Measurements from ENCODE around the gene KDM6A. TPM values are rescaled to one million over a fixed set of nuclear protein-coding genes. Genes with fewer than 3 reads are reported as not detected.
"Not testable (repeated sequence)": the region's sequence is repeated elsewhere in the genome, so short reads cannot be mapped to it uniquely, and the experiment has no call there.

KDM6A gene
- total RNA-seq, 2 donors from 2014 or later, result 53.9 to 60.7 TPM

DNA sequence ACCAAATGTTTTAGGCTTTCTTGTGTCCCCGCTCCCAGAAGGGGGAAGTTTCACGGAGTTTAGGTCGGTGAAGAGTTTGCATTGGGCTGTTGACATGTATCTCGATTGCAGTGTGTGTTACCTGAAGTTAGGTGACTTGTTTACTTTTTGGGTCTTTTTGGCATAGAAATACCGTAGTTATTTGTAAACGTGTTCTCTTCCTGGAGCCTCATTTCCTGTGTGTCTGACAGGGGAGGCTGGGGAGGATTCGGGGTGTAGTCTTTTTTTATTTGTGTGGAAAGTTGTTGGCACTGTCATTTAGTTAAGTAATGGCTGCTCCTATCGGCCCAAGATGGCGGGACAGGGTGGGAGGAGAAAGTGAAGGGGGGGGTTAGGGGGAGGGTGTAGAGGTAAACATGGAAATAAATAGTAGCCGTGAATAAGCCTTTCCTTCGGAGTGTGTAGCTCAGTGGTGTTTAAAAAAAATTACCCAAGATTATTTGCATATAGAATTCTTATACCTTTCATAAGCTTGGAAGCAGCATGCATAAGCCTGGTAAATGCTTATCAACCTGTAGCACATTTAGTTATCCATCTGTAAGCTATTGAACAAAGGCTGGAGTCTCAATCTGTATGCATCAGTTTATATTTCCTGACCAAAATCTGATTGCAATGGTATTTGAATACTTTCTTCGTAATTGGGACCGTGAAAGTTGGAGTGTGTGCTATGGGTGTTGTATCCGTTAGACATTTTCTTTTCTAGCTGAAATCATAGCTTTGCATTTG lies 1.6 kb downstream of the KDM6A start:
- no peaks in the 10 kb centered on the region for H3K36me3 Mint-ChIP-seq (ENCODE audit: low read depth)
- no peak for ATAC-seq
- peak overlapping the region; percentile 81 for H3K27ac Mint-ChIP-seq
- no peaks in the 10 kb centered on the region for H3K9me3 ChIP-seq (ENCODE audit: control insufficient read depth, low read length, poor library complexity, severe bottlenecking)
- H3K27me3 Mint-ChIP-seq, result no peaks in the 10 kb centered on the region
- peak in 1 of 3 donors; percentile 14 for DNase-seq
- peaks cover 11% of the 10 kb centered on the region for H3K4me1 Mint-ChIP-seq
- H3K4me3 Mint-ChIP-seq, result peak overlapping the region; percentile 91

DNA sequence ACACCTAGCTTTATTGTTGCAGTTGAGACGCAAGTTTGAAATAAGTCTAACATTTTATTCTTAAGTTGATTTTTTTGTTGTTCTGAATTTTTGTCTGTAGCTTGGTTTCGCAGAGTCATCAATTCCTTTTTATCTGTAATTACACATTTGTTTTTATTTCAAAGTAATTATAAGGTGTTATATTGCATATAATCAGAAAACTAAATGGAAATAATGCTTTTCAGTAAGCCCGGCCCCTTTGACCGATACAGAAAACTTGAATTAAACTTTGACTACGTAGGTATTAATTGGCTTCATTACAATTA lies 2.1 kb downstream of the KDM6A start:
- Mint-ChIP-seq H3K4me3 (peak overlapping the region; percentile 91), H3K36me3 (ENCODE audit: low read depth) (no peaks in the 10 kb centered on the region), H3K4me1 (peaks cover 11% of the 10 kb centered on the region), H3K27me3 (no peaks in the 10 kb centered on the region), H3K27ac (peak overlapping the region; percentile 81)
- DNase-seq (no peak), ATAC-seq (no peak)
- H3K9me3 ChIP-seq (ENCODE audit: control insufficient read depth, low read length, poor library complexity, severe bottlenecking), result no peaks in the 10 kb centered on the region

DNA sequence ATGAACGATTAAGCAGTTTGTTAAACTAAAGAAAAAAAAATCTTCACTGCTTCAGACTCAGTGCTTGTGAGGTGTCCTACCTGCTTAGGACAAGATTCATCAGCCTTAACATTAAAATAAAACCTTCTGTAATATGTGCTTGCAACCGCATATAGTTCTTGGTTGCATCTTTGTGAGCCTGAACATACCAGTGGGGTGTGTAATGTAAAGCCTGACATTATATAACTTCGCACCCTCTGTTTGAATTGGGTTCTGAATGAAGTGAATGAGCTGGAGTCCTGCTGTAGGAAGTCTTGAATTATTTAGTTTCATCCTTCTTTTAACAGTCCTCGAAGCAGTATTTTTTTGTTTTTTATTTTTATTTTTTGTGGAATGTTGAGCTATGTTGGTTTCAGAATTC lies 3.1 kb downstream of the KDM6A start:
- Mint-ChIP-seq H3K36me3 (ENCODE audit: low read depth) (no peaks in the 10 kb centered on the region), H3K27ac (peak overlapping the region; percentile 29), H3K4me1 (peaks cover 11% of the 10 kb centered on the region), H3K4me3 (peak overlapping the region; percentile 91), H3K27me3 (no peaks in the 10 kb centered on the region)
- H3K9me3 ChIP-seq (ENCODE audit: control insufficient read depth, low read length, poor library complexity, severe bottlenecking), result no peaks in the 10 kb centered on the region
- no peak for DNase-seq
- no peak for ATAC-seq

DNA sequence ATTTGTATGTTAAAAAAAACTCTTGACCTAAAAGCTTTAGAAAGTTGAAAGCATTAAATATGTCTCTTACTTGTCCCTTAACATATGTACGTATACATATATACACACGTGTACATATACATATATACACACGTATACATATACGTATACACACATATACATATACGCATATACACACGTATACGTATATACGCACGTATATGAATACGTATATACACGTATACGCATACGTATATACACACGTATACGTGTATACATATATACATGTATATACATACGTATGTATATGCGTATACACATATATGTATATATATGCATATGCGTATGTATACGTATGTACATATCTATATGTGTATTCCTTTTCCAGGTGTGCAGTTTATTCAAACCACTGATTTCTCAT lies 3.8 kb downstream of the KDM6A start:
- H3K4me3 Mint-ChIP-seq, result no peak overlapping the region
- peak overlapping the region; percentile 29 for H3K27ac Mint-ChIP-seq
- DNase-seq (no peak), ATAC-seq (no peak)
- peaks cover 8% of the 10 kb centered on the region for H3K4me1 Mint-ChIP-seq
- no peaks in the 10 kb centered on the region for H3K9me3 ChIP-seq (ENCODE audit: control insufficient read depth, low read length, poor library complexity, severe bottlenecking)
- no peaks in the 10 kb centered on the region for H3K27me3 Mint-ChIP-seq
- H3K36me3 Mint-ChIP-seq (ENCODE audit: low read depth), result no peaks in the 10 kb centered on the region

DNA sequence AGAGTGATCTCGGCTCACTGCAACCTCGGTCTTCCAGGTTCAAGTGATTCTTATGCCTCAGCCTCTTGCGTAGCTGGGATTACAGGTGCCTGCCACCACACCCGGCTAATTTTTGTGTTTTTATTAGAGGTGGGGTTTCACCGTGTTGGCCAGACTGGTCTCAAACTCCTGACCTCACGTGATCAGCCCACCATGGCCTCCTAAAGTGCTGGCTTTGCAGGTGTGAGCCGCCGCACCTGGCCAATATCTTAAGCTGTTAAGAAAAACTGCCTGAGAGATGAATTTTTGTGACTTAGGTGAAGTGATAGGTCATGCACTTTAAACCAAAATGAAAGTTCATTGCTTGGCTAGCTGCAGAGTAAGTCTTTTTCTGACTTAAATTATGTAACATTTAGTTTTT lies 5.8 kb downstream of the KDM6A start:
- Mint-ChIP-seq H3K27me3 (no peaks in the 10 kb centered on the region), H3K4me3 (no peak overlapping the region), H3K4me1 (peaks cover 8% of the 10 kb centered on the region), H3K27ac (no peak overlapping the region), H3K36me3 (ENCODE audit: low read depth) (no peaks in the 10 kb centered on the region)
- ATAC-seq (no peak), DNase-seq (no peak)
- no peaks in the 10 kb centered on the region for H3K9me3 ChIP-seq (ENCODE audit: control insufficient read depth, low read length, poor library complexity, severe bottlenecking)

DNA sequence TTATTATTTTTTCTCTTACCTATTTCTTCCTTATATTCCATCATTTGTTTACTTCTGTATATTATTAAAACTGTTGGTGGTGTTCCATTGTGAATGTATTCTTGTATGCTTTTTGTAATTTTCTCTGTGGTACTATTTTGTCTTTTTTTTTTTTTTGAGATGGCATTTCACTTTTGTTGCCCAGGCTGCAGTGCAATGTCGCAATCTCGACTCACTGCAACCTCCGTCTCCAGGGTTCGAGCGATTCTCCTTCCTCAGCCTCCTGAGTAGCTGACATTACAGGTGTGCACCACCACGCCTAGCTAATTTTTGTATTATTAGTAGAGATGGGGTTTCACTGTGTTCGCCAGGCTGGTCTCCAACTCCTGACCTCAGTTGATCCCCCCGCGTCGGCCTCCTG lies 8.6 kb downstream of the KDM6A start:
- Mint-ChIP-seq H3K4me1 (peaks cover 14% of the 10 kb centered on the region), H3K36me3 (ENCODE audit: low read depth) (no peaks in the 10 kb centered on the region), H3K4me3 (no peak overlapping the region), H3K27ac (no peak overlapping the region), H3K27me3 (no peaks in the 10 kb centered on the region)
- H3K9me3 ChIP-seq (ENCODE audit: control insufficient read depth, low read length, poor library complexity, severe bottlenecking), result no peaks in the 10 kb centered on the region
- ATAC-seq (no peak), DNase-seq (no peak)

DNA sequence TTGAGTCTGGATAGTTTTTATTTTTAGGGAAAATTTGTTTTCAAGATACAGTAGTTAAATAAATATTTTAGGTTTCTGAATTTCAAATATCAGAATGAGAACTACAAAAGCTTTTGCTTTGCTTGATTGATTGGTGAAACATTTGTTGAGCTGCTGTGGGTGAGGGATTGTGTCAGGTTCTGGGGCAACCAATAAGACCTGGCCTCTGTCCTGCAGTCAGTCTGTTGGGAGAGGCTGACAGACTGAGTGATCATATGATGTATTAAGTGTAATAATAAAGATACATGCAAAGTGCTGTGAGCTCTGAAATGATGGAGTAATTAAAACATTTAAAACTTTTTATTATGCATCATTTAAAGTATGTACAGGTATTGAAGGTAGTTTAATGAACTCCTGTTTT lies 9.6 kb downstream of the KDM6A start:
- DNase-seq, result no peak
- peaks cover 17% of the 10 kb centered on the region for H3K4me1 Mint-ChIP-seq
- no peak overlapping the region for H3K4me3 Mint-ChIP-seq
- no peak for ATAC-seq
- H3K27ac Mint-ChIP-seq, result no peak overlapping the region
- H3K36me3 Mint-ChIP-seq (ENCODE audit: low read depth), result no peaks in the 10 kb centered on the region
- H3K27me3 Mint-ChIP-seq, result no peaks in the 10 kb centered on the region
- no peaks in the 10 kb centered on the region for H3K9me3 ChIP-seq (ENCODE audit: control insufficient read depth, low read length, poor library complexity, severe bottlenecking)

DNA sequence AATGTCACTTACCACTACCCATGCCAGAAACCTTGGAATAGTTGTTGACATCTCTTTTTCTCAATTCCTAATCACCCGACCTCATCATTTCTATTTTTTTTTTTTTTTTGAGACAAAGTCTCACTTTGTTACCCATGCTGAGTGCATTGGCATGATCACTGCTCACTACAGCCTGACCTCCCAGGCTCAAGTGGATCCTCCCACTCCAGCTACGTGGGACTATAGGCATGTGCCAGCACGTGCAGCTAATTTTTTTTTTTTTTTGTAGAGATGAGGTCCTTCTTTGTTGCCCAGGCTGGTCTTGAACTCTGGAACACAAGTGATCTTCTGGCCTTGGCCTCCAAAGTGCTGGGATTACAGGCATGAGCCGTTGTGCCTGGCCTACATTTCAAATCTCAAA lies 12.0 kb downstream of the KDM6A start:
- Mint-ChIP-seq H3K4me3 (no peak overlapping the region), H3K27ac (no peak overlapping the region), H3K27me3 (no peaks in the 10 kb centered on the region), H3K36me3 (ENCODE audit: low read depth) (no peaks in the 10 kb centered on the region), H3K4me1 (peaks cover 16% of the 10 kb centered on the region)
- DNase-seq (no peak), ATAC-seq (no peak)
- H3K9me3 ChIP-seq (ENCODE audit: control insufficient read depth, low read length, poor library complexity, severe bottlenecking), result no peaks in the 10 kb centered on the region

DNA sequence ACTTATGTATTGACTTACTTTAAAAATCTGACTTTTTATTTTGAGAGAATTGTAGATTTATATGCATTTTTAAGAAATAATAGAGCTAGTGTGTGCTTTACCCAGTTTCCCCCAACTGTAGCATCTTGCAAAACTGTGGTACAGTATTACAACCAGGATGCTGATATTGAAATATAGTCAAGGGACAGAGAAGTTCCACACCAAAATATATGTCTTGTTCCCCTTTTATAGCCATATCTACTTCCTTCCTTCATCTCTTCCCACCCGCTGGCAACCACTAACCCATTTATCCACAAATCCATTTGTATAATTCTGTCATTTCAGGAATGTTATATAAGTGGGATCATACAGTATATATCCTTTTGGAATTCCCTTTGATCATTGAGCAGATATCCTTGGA lies 16.8 kb downstream of the KDM6A start:
- peak overlapping the region; percentile 73 for H3K4me3 Mint-ChIP-seq
- no peaks in the 10 kb centered on the region for H3K9me3 ChIP-seq (ENCODE audit: control insufficient read depth, low read length, poor library complexity, severe bottlenecking)
- H3K27me3 Mint-ChIP-seq, result no peaks in the 10 kb centered on the region
- DNase-seq (no peak), ATAC-seq (no peak)
- H3K36me3 Mint-ChIP-seq (ENCODE audit: low read depth), result no peaks in the 10 kb centered on the region
- no peak overlapping the region for H3K27ac Mint-ChIP-seq
- peaks cover 18% of the 10 kb centered on the region for H3K4me1 Mint-ChIP-seq

DNA sequence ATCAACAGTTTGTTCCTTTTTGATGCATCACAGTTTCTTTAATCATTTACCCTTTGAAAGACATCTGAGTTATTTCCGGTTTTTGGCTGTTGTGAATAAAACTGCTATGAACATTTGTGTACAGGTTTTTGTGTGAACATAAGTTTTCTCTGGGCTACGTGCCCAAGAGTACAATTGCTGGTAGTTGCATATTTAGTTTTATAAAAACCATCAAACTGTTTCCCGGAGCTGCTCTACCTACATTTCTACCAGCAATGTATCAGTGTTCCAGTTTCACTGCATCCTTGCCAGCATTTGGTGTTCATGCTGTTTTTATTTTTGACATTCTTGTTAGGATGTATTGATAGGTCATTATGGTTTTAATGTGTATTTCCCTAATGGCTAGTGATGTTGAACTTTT lies 17.3 kb downstream of the KDM6A start:
- no peaks in the 10 kb centered on the region for H3K27me3 Mint-ChIP-seq
- H3K9me3 ChIP-seq (ENCODE audit: control insufficient read depth, low read length, poor library complexity, severe bottlenecking), result no peaks in the 10 kb centered on the region
- ATAC-seq, result no peak
- peak overlapping the region; percentile 73 for H3K4me3 Mint-ChIP-seq
- peaks cover 16% of the 10 kb centered on the region for H3K4me1 Mint-ChIP-seq
- DNase-seq, result no peak
- H3K27ac Mint-ChIP-seq, result no peak overlapping the region
- H3K36me3 Mint-ChIP-seq (ENCODE audit: low read depth), result no peaks in the 10 kb centered on the region

DNA sequence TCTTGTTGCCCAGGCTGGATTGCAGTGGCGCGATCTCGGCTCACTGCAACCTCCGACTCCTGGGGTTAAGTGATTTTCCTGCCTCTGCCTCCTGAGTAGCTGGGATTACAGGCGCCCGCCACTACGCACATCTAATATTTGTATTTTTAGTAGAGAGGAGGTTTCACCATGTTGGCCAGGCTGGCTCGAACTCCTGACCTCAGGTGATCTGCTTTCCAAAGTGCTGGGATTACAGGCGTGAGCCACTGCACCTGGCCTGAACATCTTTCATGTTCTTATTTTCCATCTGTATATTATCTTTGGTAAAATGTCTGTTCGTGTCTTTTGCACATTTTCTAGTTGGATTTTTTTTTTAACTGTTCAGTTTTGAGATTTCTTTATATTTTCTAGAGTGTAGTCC lies 17.7 kb downstream of the KDM6A start:
- ATAC-seq; H3K27me3 Mint-ChIP-seq; DNase-seq; H3K9me3 ChIP-seq (ENCODE audit: control insufficient read depth, low read length, poor library complexity, severe bottlenecking); H3K27ac Mint-ChIP-seq; H3K36me3 Mint-ChIP-seq (ENCODE audit: low read depth); H3K4me3 Mint-ChIP-seq: not testable (repeated sequence)
- H3K4me1 Mint-ChIP-seq, result peaks cover 15% of the 10 kb centered on the region

DNA sequence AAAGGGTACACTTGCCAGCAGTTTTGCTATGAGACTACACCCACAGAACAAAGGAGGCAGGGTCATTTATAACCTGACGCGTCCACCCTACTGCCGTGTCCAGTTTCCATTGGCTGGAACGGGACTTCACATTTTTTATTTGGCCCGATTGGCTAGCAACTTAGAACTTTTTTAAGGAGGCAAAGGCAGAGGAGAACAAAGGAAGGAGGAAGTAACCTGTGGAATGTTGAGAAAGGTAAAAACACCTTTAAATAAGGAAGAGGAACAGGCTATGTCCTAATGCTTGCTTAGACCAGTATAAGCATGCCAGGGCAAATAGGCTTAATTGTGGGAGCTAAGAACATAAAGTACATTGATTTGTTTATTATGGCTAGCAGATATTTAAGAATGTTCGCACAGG lies 18.7 kb downstream of the KDM6A start:
- Mint-ChIP-seq H3K4me3 (no peak overlapping the region), H3K36me3 (ENCODE audit: low read depth) (no peaks in the 10 kb centered on the region), H3K4me1 (peaks cover 15% of the 10 kb centered on the region), H3K27me3 (no peaks in the 10 kb centered on the region), H3K27ac (no peak overlapping the region)
- no peaks in the 10 kb centered on the region for H3K9me3 ChIP-seq (ENCODE audit: control insufficient read depth, low read length, poor library complexity, severe bottlenecking)
- no peak for ATAC-seq
- DNase-seq, result no peak

DNA sequence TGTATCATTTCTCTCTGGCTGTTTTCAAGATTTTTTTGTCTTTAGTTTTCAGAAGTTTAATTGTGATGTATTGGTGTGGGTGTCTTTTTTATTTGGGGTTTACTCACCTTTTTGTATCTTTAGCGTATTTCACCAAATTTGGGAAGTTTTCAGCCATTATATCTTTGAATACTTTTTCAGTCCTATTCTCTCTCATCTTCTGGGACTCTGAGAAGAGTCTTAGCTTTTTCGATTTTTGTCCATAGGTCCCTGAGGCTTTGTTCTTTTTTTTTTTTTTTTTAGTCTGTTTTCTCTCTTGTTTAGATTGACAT lies 23.8 kb downstream of the KDM6A start:
- Mint-ChIP-seq H3K27ac (no peak overlapping the region), H3K36me3 (ENCODE audit: low read depth) (no peaks in the 10 kb centered on the region), H3K4me3 (no peak overlapping the region), H3K4me1 (peaks cover 20% of the 10 kb centered on the region), H3K27me3 (no peaks in the 10 kb centered on the region)
- no peak for ATAC-seq
- no peaks in the 10 kb centered on the region for H3K9me3 ChIP-seq (ENCODE audit: control insufficient read depth, low read length, poor library complexity, severe bottlenecking)
- no peak for DNase-seq

DNA sequence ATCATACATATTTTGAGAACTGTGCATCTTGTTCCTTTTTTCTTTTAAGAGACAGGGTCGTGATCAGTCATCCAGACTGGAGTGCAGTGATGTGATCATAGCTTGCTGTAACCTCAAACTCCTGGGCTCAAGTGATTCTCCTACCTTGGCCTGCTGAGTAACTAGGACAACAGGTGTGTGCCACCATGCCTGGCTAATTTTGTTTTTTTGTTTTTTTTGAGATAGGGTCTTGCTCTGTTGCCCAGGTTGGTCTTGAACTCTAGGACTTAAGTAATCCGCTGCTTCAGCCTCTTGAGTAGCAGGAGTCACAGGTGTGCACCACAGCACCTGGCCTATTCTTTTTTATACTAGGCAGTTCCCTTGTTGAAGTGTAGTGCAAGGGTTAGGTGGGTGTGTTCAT lies 24.6 kb downstream of the KDM6A start:
- H3K4me1 Mint-ChIP-seq, result peaks cover 20% of the 10 kb centered on the region
- no peaks in the 10 kb centered on the region for H3K27me3 Mint-ChIP-seq
- ATAC-seq (no peak), DNase-seq (no peak)
- no peak overlapping the region for H3K27ac Mint-ChIP-seq
- H3K4me3 Mint-ChIP-seq, result no peak overlapping the region
- H3K36me3 Mint-ChIP-seq (ENCODE audit: low read depth), result no peaks in the 10 kb centered on the region
- no peaks in the 10 kb centered on the region for H3K9me3 ChIP-seq (ENCODE audit: control insufficient read depth, low read length, poor library complexity, severe bottlenecking)
